Measurements from ENCODE around the gene TRIM47. TPM values are rescaled to one million over a fixed set of nuclear protein-coding genes. Genes with fewer than 3 reads are reported as not detected.

The TRIM47 gene
- total RNA-seq, 4 donors from 2014 or later, result 10.3 to 23.0 (median 20.8) TPM

DNA sequence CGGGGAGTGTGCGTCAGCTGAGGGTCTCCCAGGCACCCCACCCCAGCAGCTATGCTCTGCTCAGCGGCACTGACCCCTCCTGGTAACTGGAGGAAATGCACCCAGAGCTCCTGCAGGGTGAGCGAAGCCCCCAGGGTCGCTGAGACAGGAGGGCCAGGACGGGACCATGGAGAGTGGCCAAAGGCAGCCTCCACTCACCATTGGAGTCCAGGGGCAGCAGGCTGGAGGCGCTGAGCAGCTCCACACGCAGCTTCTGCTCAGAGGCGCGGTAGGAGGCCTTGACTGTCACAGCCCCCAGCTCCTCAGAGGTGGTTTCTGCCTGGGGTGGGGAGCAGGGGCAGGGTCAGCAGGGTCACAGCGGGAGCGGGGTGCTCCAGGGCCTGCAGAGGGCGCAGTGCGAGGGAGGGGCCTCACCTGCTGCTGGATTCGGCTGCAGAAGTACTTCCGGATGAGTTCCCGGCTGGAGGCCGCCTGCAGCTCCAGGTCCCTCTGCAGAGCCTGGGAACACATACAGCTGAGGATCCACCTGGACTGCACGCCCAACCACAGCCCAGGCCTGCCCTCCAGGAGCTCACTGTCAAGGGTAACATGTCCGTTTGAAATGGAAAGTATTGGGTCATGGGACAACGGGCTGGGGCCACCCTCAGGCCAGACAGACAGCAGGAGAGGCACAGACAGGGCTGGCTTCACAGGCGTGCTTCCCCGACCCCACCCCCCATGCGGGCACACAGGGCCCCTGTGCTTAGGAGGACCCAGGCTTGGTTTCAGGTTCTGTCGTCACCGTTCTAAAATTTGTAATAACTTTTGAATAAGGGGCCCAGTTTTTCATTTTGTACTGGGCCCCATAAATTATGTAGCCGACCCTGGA is 48.0 kb downstream of the TRIM47 start:
- TF ChIP-seq, protein P1, sequence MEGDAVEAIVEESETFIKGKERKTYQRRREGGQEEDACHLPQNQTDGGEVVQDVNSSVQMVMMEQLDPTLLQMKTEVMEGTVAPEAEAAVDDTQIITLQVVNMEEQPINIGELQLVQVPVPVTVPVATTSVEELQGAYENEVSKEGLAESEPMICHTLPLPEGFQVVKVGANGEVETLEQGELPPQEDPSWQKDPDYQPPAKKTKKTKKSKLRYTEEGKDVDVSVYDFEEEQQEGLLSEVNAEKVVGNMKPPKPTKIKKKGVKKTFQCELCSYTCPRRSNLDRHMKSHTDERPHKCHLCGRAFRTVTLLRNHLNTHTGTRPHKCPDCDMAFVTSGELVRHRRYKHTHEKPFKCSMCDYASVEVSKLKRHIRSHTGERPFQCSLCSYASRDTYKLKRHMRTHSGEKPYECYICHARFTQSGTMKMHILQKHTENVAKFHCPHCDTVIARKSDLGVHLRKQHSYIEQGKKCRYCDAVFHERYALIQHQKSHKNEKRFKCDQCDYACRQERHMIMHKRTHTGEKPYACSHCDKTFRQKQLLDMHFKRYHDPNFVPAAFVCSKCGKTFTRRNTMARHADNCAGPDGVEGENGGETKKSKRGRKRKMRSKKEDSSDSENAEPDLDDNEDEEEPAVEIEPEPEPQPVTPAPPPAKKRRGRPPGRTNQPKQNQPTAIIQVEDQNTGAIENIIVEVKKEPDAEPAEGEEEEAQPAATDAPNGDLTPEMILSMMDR (IDR thresholded peaks at IDR 0.05; ENCODE audit: low read depth), result no peak

DNA sequence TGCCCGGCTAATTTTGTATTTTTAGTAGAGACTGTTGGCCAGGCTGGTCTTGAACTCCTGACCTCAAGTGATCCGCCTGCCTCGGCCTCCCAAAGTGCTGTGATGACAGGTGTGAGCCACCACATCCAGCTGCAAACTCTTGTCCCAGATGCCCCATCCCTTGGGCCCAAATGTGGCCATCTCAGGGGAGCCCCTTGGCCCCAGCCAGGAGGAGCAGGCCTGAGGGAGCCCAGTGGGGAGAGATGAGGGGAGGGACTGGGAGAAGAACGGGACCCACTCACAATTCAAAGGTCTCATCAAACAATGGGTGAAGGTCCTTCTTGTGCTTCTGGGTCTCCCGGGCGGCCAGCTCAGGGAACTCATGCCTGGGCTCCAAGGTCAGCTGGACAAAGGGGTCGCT is 48.6 kb downstream of the TRIM47 start:
- TF ChIP-seq, protein P1 (IDR thresholded peaks at IDR 0.05; ENCODE audit: low read depth), result no peak

DNA sequence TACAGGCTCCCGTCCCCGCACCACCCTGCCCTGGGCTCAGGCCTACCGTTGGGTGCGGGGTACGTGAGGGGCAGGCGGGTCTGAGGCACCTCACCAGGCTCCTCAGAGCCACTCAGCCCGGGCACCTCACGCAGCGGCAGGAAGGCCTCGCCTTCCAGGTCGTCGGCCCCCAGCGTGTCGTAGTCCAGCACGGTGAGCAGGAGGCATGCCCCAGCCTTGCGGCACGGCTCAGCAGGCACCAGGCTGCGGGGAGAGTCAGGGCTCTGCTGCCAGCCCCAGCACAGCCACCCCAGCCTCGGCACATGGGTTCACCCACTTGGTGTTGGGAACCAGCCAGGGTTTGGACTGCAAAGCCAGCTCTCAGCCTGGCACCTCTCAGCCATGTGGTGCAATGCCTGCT is 49.6 kb downstream of the TRIM47 start:
- TF ChIP-seq, protein P1 (IDR thresholded peaks at IDR 0.05; ENCODE audit: low read depth), result no peak

DNA sequence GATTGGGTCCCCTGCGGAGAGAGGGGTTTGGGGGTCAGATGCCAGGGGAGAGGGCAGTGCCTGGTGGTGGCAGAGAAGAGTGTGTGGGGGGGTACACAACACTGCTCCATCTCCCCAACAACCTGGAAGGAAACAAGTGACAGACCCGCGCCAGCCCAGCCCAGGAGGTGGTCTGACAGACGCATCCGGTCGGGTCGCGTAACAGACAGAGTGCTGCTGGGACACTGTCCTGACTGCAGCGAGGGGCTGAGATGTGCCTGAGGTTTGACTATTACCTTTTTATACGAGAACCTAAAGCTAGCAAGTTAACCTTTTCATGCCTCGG is 50.3 kb downstream of the TRIM47 start:
- TF ChIP-seq, protein P1 (IDR thresholded peaks at IDR 0.05; ENCODE audit: low read depth), result no peak

DNA sequence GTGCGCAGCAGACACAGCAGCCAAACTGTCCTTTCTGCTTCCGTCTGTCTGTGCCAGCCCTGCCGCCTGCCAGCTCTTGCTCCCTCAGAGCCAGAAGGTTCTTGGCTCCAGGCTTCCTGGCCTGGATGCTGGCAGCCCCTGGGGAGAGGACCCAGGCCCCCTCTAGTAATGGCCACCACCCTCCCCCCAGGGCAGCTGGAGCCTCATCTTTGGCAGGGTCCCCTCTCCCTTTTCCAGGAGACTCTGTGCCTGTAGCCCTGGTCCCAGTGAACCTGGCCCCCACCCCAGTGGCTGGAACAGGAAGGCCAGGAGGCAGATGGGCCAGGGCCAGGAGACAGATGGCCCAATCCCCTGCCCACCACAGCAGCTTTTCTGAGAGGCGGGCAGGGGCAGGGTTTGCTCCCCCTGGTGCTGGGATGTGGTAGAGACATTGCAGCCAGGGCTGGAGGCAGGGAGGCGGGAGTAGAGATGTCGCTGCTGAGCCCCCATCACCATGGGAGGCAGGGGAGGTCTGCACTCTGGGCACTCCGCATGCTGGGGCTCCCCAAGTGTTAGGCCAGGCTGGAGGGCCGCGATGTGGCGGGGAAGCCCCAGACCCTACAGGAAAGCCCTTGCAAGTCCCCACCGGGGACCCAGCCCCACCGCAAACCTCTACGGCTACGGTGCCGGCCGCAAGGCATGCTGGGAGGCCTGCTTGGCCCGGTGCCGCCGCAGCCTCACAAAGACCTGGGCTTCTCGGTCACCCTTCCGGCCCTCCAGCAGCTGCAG is 50.9 kb downstream of the TRIM47 start:
- TF ChIP-seq, protein P1 (IDR thresholded peaks at IDR 0.05; ENCODE audit: low read depth), result no peak

DNA sequence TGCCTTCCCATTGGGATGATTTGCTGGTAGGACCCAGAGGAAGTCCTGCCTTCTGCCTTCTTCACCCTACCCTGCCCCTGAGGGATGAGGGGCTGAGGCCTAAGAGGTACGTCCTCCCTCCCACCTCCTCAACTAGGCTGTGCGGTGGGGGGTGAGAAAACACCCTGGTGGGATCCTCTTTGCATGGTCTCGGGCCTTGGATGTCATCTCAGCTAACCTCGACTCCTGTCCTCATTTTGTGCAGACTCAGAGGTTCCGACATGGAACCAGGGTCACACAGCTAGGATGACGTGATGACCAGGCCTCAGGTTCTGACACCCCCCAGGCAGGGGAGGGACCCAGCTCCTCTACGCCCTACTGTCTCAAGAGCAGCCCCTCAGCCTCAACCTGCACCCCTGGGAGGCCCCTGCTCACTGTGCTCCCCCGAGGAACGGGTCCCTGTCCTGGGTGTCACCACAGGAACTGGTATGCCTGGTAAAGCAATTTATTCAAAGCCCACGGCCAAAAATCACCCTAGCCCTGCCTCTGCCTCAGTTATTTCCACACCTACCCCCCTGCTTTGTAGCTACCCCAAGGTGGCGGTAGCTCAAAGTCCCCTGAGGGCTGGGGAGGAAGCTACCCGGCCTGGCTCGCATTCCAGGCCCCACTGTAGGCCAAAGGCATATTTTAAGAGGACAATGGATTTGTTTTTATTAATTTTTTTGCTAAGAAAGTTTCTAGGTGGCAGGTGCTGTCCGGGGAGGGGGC is 51.6 kb downstream of the TRIM47 start:
- TF ChIP-seq, protein P1 (IDR thresholded peaks at IDR 0.05; ENCODE audit: low read depth), result no peak

Data from subcutaneous adipose tissue (tissue), 4 donors.